Measurements from ENCODE around the gene CYTH4. TPM values are rescaled to one million over a fixed set of nuclear protein-coding genes. Genes with fewer than 3 reads are reported as not detected.

The CYTH4 gene
- total and polyA plus RNA-seq, 2 of the 13 experiments (the other 11 are each of a cell fraction or from before 2014, with no cell fraction given) = not detected

Other genes starting within 250 kb of the CYTH4 start
- gene KCTD17, start 230.8 kb upstream of the CYTH4 start, total RNA-seq (2016; rRNA removed; fragmentation: Illumina TruSeq; extraction: Trizol) = 4.5 and 5.3 TPM in 2 replicates
- gene KCTD17, start 230.8 kb upstream of the CYTH4 start, polyA plus RNA-seq (2011; rRNA removed) = 11.7 and 17.4 TPM in 2 replicates
- 1.5 and 4.2 TPM in 2 replicates for gene TMPRSS6, start 172.8 kb upstream of the CYTH4 start, total RNA-seq (2016; rRNA removed; fragmentation: Illumina TruSeq; extraction: Trizol)
- 4.8 and 8.5 TPM in 2 replicates for gene TMPRSS6, start 172.8 kb upstream of the CYTH4 start, polyA plus RNA-seq (2011; rRNA removed)
- not detected in 2 replicates for gene IL2RB, start 132.6 kb upstream of the CYTH4 start, total RNA-seq (2016; rRNA removed; fragmentation: Illumina TruSeq; extraction: Trizol)
- gene IL2RB, start 132.6 kb upstream of the CYTH4 start, polyA plus RNA-seq (2011; rRNA removed) = 0.05 TPM in 1 of 2 replicates, not detected in the other
- gene C1QTNF6, start 94.3 kb upstream of the CYTH4 start, total RNA-seq (2016; rRNA removed; fragmentation: Illumina TruSeq; extraction: Trizol) = 1.5 and 2.7 TPM in 2 replicates
- 6.9 and 10.7 TPM in 2 replicates for gene C1QTNF6, start 94.3 kb upstream of the CYTH4 start, polyA plus RNA-seq (2011; rRNA removed)
- 0.39 and 0.64 TPM in 2 replicates for gene SSTR3, start 70.0 kb upstream of the CYTH4 start, total RNA-seq (2016; rRNA removed; fragmentation: Illumina TruSeq; extraction: Trizol)
- 0.08 and 0.09 TPM in 2 replicates for gene SSTR3, start 70.0 kb upstream of the CYTH4 start, polyA plus RNA-seq (2011; rRNA removed)
- not detected in 2 replicates for gene RAC2, start 38.2 kb upstream of the CYTH4 start, total RNA-seq (2016; rRNA removed; fragmentation: Illumina TruSeq; extraction: Trizol)
- gene RAC2, start 38.2 kb upstream of the CYTH4 start, polyA plus RNA-seq (2011; rRNA removed) = 0.73 and 0.86 TPM in 2 replicates
- not detected in 2 replicates for gene ELFN2, start 145.0 kb downstream of the CYTH4 start, total RNA-seq (2016; rRNA removed; fragmentation: Illumina TruSeq; extraction: Trizol)
- 0.01 TPM in 1 of 2 replicates, not detected in the other for gene ELFN2, start 145.0 kb downstream of the CYTH4 start, polyA plus RNA-seq (2011; rRNA removed)
- gene MFNG, start 203.9 kb downstream of the CYTH4 start, total RNA-seq (2016; rRNA removed; fragmentation: Illumina TruSeq; extraction: Trizol) = 1.0 and 1.1 TPM in 2 replicates
- 11.7 and 19.8 TPM in 2 replicates for gene MFNG, start 203.9 kb downstream of the CYTH4 start, polyA plus RNA-seq (2011; rRNA removed)
- gene CARD10, start 236.9 kb downstream of the CYTH4 start, total RNA-seq (2016; rRNA removed; fragmentation: Illumina TruSeq; extraction: Trizol) = 28.9 and 35.2 TPM in 2 replicates
- 55.8 and 92.3 TPM in 2 replicates for gene CARD10, start 236.9 kb downstream of the CYTH4 start, polyA plus RNA-seq (2011; rRNA removed)